ENCODE results near the gene AMIGO2.

Gene AMIGO2

GRCh38 chr12:47032644-47033043 is 47.1 kb downstream of the AMIGO2 start:
- peak; percentile 41 for DNase-seq

DNA sequence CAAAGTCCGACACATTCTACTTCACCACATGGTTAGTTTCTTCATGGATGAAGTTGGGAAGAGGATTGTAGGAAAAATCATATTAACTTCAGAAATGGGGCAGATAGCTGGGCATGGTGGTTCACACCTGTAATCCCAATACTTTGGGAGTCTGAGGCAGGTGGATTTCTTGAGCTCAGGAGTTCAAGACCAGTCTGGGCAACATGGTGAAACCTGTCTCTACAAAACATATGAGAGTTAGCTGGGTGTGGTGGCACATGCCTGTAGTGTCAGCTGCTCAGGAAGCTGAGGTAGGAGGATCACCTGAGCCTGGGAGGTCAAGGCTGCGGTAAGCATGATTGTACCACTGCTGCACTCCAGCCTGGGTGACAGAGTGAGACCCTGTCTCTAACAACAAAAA is 49.9 kb downstream of the AMIGO2 start:
- no peak for DNase-seq

DNA sequence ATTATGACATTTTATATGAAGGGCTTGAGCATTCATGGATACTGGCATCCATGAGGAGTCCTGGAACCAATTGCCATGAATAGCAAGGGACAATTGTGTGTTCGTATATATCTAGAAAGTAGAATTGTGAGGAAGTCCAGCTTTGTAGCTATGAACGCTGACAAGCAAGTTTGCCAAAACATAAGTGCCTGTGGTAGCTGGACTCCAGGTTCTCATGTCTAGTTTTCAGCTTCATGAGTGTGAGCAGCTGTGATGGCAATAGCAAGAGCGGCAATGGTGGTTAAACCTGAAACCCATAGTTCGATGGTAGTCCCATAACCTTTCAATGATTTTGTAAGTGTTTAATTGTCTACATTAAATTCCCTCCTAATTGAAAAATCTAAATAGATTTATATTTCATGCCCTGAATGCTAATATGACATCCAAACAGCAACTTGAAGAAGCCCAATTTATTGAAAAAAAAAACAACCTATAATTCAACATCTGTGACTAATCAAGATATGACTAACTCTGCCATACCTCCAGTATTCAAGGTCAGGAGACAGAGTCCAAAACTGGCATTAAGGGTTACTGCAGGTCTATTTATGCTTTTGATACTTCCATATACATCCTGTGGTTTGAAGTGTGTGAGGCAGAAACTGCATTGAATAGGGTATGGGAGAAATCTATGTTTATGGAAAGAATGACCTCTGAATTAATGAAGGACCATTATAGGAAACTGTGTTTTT is 50.6 kb downstream of the AMIGO2 start:
- no peak for DNase-seq

DNA sequence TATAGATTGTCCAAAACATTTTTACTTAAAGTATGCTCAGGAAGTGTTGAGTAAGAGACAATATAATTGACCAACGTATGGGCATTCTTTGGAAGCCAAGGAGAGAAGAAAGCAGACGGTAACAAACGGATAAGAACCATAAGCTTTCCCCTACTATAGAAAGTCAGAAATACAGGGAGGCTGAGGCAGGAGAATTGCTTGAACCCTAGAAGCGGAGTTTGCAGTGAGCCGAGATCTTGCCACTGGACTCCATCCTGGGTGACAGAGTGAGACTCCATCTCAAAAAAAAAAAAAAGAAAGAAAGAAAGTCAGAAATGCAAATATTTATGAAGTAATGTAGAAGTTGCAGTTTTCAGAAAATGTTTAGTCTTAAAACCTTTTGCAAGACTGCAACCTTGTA is 51.6 kb downstream of the AMIGO2 start:
- DNase-seq: no peak

All from CD4-positive, alpha-beta T cell treated with Interleukin-6 for 4 hours (primary cell).